GM10248 (cell line): ENCODE results near the gene BCL2L15.

Source experiments
- CTCF ChIA-PET: fragments of 300-600 bp; sonication (Branson Sonifier 250); formaldehyde crosslinking; extraction: SDS; loops from one replicate; lab custom pipeline; 2021; ENCODE audit warnings: antibody characterized with exemption; lab: Yijun Ruan, JAX
- POLR2A ChIA-PET: fragments of 350-650 bp; sonication (Branson Sonifier 250); formaldehyde crosslinking; extraction: SDS; loops from one replicate; lab custom pipeline; 2020; ENCODE audit warnings: antibody characterized with exemption; lab: Yijun Ruan, JAX
- DNase-seq: peaks from one replicate; pipeline ENCODE4 v3.0.0; 2012; ENCODE audit errors: extremely low spot score
- CTCF ChIP-seq: IDR thresholded peaks from 2 replicates; pipeline ENCODE4 v1.5.1; 2012; ENCODE audit warnings: mild to moderate bottlenecking, low read depth; ENCODE audit errors: extremely low read depth, missing control alignments, control extremely low read depth

The BCL2L15 gene

DNA sequence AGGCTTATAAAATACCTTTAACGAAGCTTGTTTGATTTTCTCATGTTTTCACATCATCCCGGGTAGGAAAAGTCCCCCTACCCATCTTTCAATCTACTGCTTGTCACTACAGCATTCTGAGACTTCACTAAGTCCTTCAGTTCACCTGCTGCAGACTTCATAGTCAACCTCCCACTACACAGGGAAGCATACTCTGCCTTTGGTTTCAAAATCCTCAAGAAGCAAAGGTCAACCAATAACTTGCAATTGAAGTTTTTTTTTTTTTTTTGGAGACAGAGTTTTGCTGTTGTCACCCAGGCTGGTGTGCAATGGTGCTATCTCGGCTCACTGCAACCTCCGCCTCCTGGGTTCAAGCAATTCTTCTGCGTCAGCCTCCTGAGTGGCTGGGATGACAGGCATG is 11.2 kb downstream of the BCL2L15 start:
- no peak for DNase-seq
- TF ChIP-seq CTCF = no peak
- POLR2A ChIA-PET = no interaction called here
- CTCF ChIA-PET = interaction anchor here (1.2 to 6.0 kb wide), 10 partner anchors 10 to 41 kb away, joined by 4 to 50 read pairs (median 6); partner anchors contain the start of genes AP4B1 and BCL2L15

DNA sequence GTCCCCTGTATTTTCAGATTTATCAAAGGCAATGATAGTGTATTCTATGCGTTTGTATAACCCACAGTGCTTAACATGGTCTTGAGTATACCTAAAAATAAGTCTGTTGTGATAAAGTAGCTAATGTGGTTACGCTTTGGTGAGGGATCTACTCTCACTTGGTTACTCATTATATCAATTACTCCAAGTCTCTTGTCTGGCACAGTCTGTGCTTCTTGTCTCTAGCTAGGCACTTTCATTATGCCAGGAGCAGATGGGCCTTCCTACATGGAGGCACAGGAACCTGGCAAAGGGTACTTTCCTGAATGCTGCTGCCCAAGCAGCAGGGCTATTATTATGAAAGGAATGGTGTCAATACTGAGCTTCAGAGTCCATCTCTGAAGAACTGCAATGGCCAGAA is 11.7 kb downstream of the BCL2L15 start:
- ChIA-PET CTCF (interaction anchor here (1.0 to 6.0 kb wide), 11 partner anchors 10 to 55 kb away, joined by 3 to 50 read pairs (median 6); partner anchors contain the start of genes AP4B1 and BCL2L15), POLR2A (interaction anchor here (0.5 kb wide), 1 partner anchor 59 kb away, joined by 8 read pairs; no protein-coding TSS in a partner anchor)
- no peak for DNase-seq
- TF ChIP-seq CTCF = no peak

- TF ChIP-seq CTCF = peak; percentile 53
- ChIA-PET CTCF (interaction anchor here (1.1 to 6.0 kb wide), 5 partner anchors 12 to 801 kb away, joined by 3 to 50 read pairs (median 6); partner anchors contain the start of genes BCL2L15 and LRIG2), POLR2A (interaction anchor here (1.1 kb wide), 2 partner anchors 14 to 55 kb away, joined by 3 read pairs; partner anchors contain the start of gene HIPK1)
- no peak for DNase-seq
Observed at GRCh38 chr1:113874012-113874879, 13.1 kb downstream of the BCL2L15 start.

DNA sequence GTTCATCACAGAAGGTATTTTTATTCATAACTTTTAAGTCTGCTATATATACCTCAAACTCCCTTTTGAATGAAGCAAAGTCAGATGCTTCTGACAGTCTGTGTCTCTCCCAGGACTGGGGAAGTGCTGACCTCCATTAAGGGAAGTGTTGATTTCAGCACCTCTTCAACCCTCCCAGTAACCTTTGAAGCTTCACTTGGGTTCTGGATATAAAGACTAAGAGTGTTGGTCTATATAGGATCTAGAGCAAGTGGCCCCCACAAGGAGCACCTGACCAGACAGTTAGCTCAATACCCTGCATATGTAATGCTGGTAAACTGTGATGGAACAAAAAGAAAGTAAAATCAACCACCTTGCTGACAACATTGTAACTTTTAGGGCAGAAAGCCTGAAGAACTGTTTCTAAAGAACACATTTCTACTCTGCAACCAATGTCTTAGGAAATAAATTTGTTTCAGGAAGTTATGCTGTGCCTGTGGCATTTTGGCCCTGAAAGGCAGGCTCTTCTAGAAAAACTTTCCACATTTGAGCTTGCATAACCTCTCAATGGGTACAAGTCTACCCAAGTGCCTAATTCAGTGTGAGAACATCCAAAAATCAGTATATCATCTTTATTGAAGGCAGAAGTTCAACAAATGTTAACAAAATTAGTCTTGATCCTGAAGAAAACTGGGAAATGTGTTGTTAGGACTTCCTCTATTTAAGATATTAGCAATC is 15.0 kb downstream of the BCL2L15 start:
- POLR2A ChIA-PET = interaction anchor here (0.6 kb wide), 1 partner anchor 13 kb away, joined by 5 read pairs; no protein-coding TSS in a partner anchor
- TF ChIP-seq CTCF = no peak
- CTCF ChIA-PET = no interaction called here
- no peak for DNase-seq

GRCh38 chr1:113871597-113872113 is 15.7 kb downstream of the BCL2L15 start, which contains the start of gene PTPN22:
Gene PTPN22, minus strand, starts transcription at chr1:113871712.
- POLR2A ChIA-PET = no interaction called here
- CTCF ChIA-PET = no interaction called here
- peak; percentile 70 for DNase-seq
- TF ChIP-seq CTCF = no peak

- POLR2A ChIA-PET = interaction anchor here (0.9 kb wide), 1 partner anchor 34 kb away, joined by 3 read pairs; the partner anchor contains the start of genes AP4B1 and DCLRE1B
- CTCF ChIA-PET = interaction anchor here (1.3 to 2.4 kb wide), 4 partner anchors 11 to 33 kb away, joined by 5 to 13 read pairs (median 10); partner anchors contain the start of genes AP4B1 and DCLRE1B
- TF ChIP-seq CTCF = no peak
- no peak for DNase-seq
Observed at GRCh38 chr1:113870778-113871177, 16.6 kb downstream of the BCL2L15 start.
